Stimulated activated CD8-positive, alpha-beta memory T cell treated with anti-CD3 and anti-CD28 coated beads, Interleukin-12 subunit alpha, Interleukin-12 subunit beta, amount 100 ng/mL, for 4 hours (primary cell): ENCODE data around the gene VAV1.

Source experiments
- DNase-seq: peaks from one replicate; pipeline ENCODE4 v3.0.0-alpha.2; 2020; ENCODE audit warnings: low read depth

Gene VAV1

GRCh38 chr19:6894313-6894712 is 121.8 kb downstream of the VAV1 start:
- DNase-seq: no peak

GRCh38 chr19:6903446-6903845 is 130.9 kb downstream of the VAV1 start:
- DNase-seq: no peak

- no peak for DNase-seq
Measured at GRCh38 chr19:6906559-6907060, 134.1 kb downstream of the VAV1 start.
